Aorta (tissue), 5 donors: Measurements from ENCODE around the gene SRCAP. TPM values are rescaled to one million over a fixed set of nuclear protein-coding genes. Genes with fewer than 3 reads are reported as not detected.
A peak's percentile ranks its signal among the peaks of the same experiment; 100 is the strongest.

Source experiments
- ATAC-seq: fragments of 200-7000 bp; cut with Tn5 transposase; one replicate; pipeline ENCODE4 v1.9.1; 2022; ENCODE audit warnings: moderate library complexity; ENCODE audit not compliant: low FRiP score
- DNase-seq, 2 donors: peaks; one replicate each; pipeline ENCODE4 v3.0.0-alpha.2; 2020
- H3K27ac ChIP-seq, 2 donors: one replicate each; pipeline ENCODE4 v1.5.1; 2013; ENCODE audit warnings: low read length in 2 of 2, mild to moderate bottlenecking in 2 of 2, moderate library complexity in 2 of 2, control low read depth in 1 of 2, inconsistent platforms in 1 of 2, low read depth in 1 of 2
- H3K27me3 ChIP-seq, 2 donors: one replicate each; pipeline ENCODE4 v1.6.1; 2013; ENCODE audit warnings: control low read depth in 1 of 2, low read length in 1 of 2, mild to moderate bottlenecking in 1 of 2, moderate library complexity in 1 of 2; ENCODE audit not compliant: insufficient read depth in 2 of 2, control insufficient read depth in 1 of 2
- H3K36me3 ChIP-seq, 2 donors: one replicate each; pipeline ENCODE4 v1.6.1; 2013; ENCODE audit warnings: control low read depth in 1 of 2, low read length in 1 of 2, mild to moderate bottlenecking in 1 of 2; ENCODE audit not compliant: insufficient read depth in 2 of 2, control insufficient read depth in 1 of 2
- H3K4me1 ChIP-seq, 2 donors: one replicate each; pipeline ENCODE4 v1.6.1; 2013; ENCODE audit warnings: low read length in 2 of 2, control low read depth in 1 of 2, mild to moderate bottlenecking in 1 of 2, moderate library complexity in 1 of 2; ENCODE audit not compliant: insufficient read depth in 2 of 2, control insufficient read depth in 1 of 2
- H3K4me3 ChIP-seq, 2 donors: one replicate each; pipeline ENCODE4 v1.5.1; 2013; ENCODE audit warnings: low read length in 2 of 2, control low read depth in 1 of 2, mild to moderate bottlenecking in 1 of 2
- H3K9me3 ChIP-seq: one replicate; pipeline ENCODE4 v1.6.1; 2013; ENCODE audit warnings: mild to moderate bottlenecking, low read length; ENCODE audit not compliant: control insufficient read depth
- WGBS, 2 donors: extraction: QIAGEN DNeasy Blood & Tissue Kit; methylation state at CpG; one replicate each; pipeline ENCODE4 v1.1.7; 2013; 5-methylcytosine and 5-hydroxymethylcytosine counted together
- intact Hi-C, 2 donors: fragments of 100-400 bp; cut with DNase I; formaldehyde crosslinking; loops; one replicate each; pipeline versions ENCODE4 v1.14.2 to v1.15.0; 2022
- polyA plus RNA-seq, 2 donors: library from polyadenylated mRNA; stranded (reverse); fragments of 200-250 nt; gene quantifications; one replicate each; pipeline ENCODE4 v1.2.3, GENCODE V29; 2013
- total RNA-seq, 2 donors: library from RNA; stranded (reverse); fragmentation: NEBNext Ultra II Directional; extraction: Animal tissue kit (Norgen Biotek cat#: 25700); gene quantifications; one replicate each; pipeline ENCODE4 v1.2.1, GENCODE V29; 2021
- donor health status: healthy with polysubstance abuse.
- donor health status: Bipolar disorder and iron deficiency.
- donor health status: DM: no; HTN: no; CAD: no.
- donor health status: DM: no; HTN: no; CAD: no.
- donor health status: DM: yes; HTN: yes; CAD: no.

Gene SRCAP
- total and polyA plus RNA-seq, 4 donors, result 7.1 to 66.2 (median 34.9) TPM

- 89 to 90% methylated on average over 11 of the region's 11 CpGs for WGBS, 2 donors
- no peak overlapping the region for H3K27ac ChIP-seq
- no peaks in the 10 kb centered on the region for H3K9me3 ChIP-seq
- no peaks in the 10 kb centered on the region for H3K27me3 ChIP-seq
- H3K36me3 ChIP-seq, result peaks cover 0 to 25% of the 10 kb centered on the region in 2 donors
- no peaks in the 10 kb centered on the region for H3K4me1 ChIP-seq
- intact Hi-C loops, result no loop called here
- H3K4me3 ChIP-seq, result no peak overlapping the region
- ATAC-seq, result no peak
- no peak for DNase-seq
Measured at GRCh38 chr16:30720086-30720485, 21.1 kb downstream of the SRCAP start.

- Histone ChIP-seq H3K27me3 (no peaks in the 10 kb centered on the region), H3K27ac (no peak overlapping the region), H3K4me3 (no peak overlapping the region), H3K4me1 (no peaks in the 10 kb centered on the region), H3K9me3 (no peaks in the 10 kb centered on the region), H3K36me3 (peaks cover 0 to 24% of the 10 kb centered on the region in 2 donors)
- ATAC-seq (no peak), DNase-seq (no peak)
- intact Hi-C loops, result no loop called here
- WGBS, 2 donors, result 81 to 82% methylated on average over 9 of the region's 9 CpGs
Measured at GRCh38 chr16:30720694-30721093, 21.7 kb downstream of the SRCAP start.

- Histone ChIP-seq H3K27ac (no peak overlapping the region), H3K36me3 (peaks cover 0 to 23% of the 10 kb centered on the region in 2 donors), H3K4me1 (no peaks in the 10 kb centered on the region), H3K9me3 (no peaks in the 10 kb centered on the region), H3K27me3 (no peaks in the 10 kb centered on the region), H3K4me3 (no peak overlapping the region)
- intact Hi-C loops, result no loop called here
- DNase-seq (no peak), ATAC-seq (no peak)
- WGBS, 2 donors, result 94 to 98% methylated on average over 8 of the region's 8 CpGs
Measured at GRCh38 chr16:30721167-30721566, 22.2 kb downstream of the SRCAP start.

GRCh38 chr16:30721606-30722005 lies 22.6 kb downstream of the SRCAP start:
- 94 to 97% methylated on average over 1 of the region's 1 CpG for WGBS, 2 donors
- ATAC-seq (no peak), DNase-seq (no peak)
- peaks cover 0 to 23% of the 10 kb centered on the region in 2 donors for H3K36me3 ChIP-seq
- no peaks in the 10 kb centered on the region for H3K9me3 ChIP-seq
- no peak overlapping the region for H3K4me3 ChIP-seq
- no peaks in the 10 kb centered on the region for H3K4me1 ChIP-seq
- no peak overlapping the region for H3K27ac ChIP-seq
- intact Hi-C loops, result no loop called here
- no peaks in the 10 kb centered on the region for H3K27me3 ChIP-seq

GRCh38 chr16:30722443-30722842 lies 23.5 kb downstream of the SRCAP start:
- no peak overlapping the region for H3K4me3 ChIP-seq
- no peak for ATAC-seq
- H3K4me1 ChIP-seq, result no peaks in the 10 kb centered on the region
- no peak overlapping the region for H3K27ac ChIP-seq
- intact Hi-C loops, result no loop called here
- no peaks in the 10 kb centered on the region for H3K27me3 ChIP-seq
- peaks cover 0 to 23% of the 10 kb centered on the region in 2 donors for H3K36me3 ChIP-seq
- DNase-seq, result no peak
- 70 to 74% methylated on average over 5 to 6 of the region's 6 CpGs for WGBS, 2 donors
- H3K9me3 ChIP-seq, result no peaks in the 10 kb centered on the region

- no peak overlapping the region for H3K4me3 ChIP-seq
- no peaks in the 10 kb centered on the region for H3K4me1 ChIP-seq
- 85% methylated on average over 10 of the region's 10 CpGs for WGBS, 2 donors
- ATAC-seq (no peak), DNase-seq (no peak)
- H3K27ac ChIP-seq, result no peak overlapping the region
- H3K9me3 ChIP-seq, result no peaks in the 10 kb centered on the region
- intact Hi-C loops, result no loop called here
- peaks cover 0 to 23% of the 10 kb centered on the region in 2 donors for H3K36me3 ChIP-seq
- H3K27me3 ChIP-seq, result no peaks in the 10 kb centered on the region
Measured at GRCh38 chr16:30722916-30723315, 23.9 kb downstream of the SRCAP start.

- Histone ChIP-seq H3K4me3 (no peak overlapping the region), H3K4me1 (no peaks in the 10 kb centered on the region), H3K27me3 (no peaks in the 10 kb centered on the region), H3K36me3 (peaks cover 0 to 23% of the 10 kb centered on the region in 2 donors), H3K9me3 (no peaks in the 10 kb centered on the region), H3K27ac (no peak overlapping the region)
- intact Hi-C loops, result no loop called here
- WGBS, 2 donors, result 84 to 85% methylated on average over 12 of the region's 12 CpGs
- ATAC-seq, result no peak
- no peak for DNase-seq
Measured at GRCh38 chr16:30723725-30724355, 24.9 kb downstream of the SRCAP start.

GRCh38 chr16:30724641-30725417 lies 25.9 kb downstream of the SRCAP start:
- WGBS, 2 donors, result 76 to 77% methylated on average over 23 of the region's 23 CpGs
- intact Hi-C loops, result no loop called here
- DNase-seq (peak in 1 of 2 donors; percentile 78), ATAC-seq (no peak)
- Histone ChIP-seq H3K36me3 (peaks cover under 1 to 24% of the 10 kb centered on the region in 2 donors), H3K27me3 (no peaks in the 10 kb centered on the region), H3K4me1 (no peaks in the 10 kb centered on the region), H3K27ac (no peak overlapping the region), H3K9me3 (no peaks in the 10 kb centered on the region), H3K4me3 (no peak overlapping the region)

GRCh38 chr16:30725418-30725792 lies 26.4 kb downstream of the SRCAP start:
- Histone ChIP-seq H3K4me3 (no peak overlapping the region), H3K27me3 (no peaks in the 10 kb centered on the region), H3K27ac (no peak overlapping the region), H3K4me1 (no peaks in the 10 kb centered on the region), H3K9me3 (no peaks in the 10 kb centered on the region), H3K36me3 (peaks cover 2 to 24% of the 10 kb centered on the region in 2 donors)
- intact Hi-C loops, result no loop called here
- whole genome bisulfite sequencing, 2 donors, result 87 to 89% methylated on average over 3 of the region's 3 CpGs
- DNase-seq (no peak), ATAC-seq (no peak)
